RWPE1 (cell line): ENCODE results near the gene UNC79.

Experiments used
- CTCF ChIA-PET: fragments of 350-600 bp; sonication (Branson Sonifier 250); formaldehyde crosslinking; extraction: SDS; loops from one replicate; lab custom pipeline; 2021; lab: Yijun Ruan, JAX
- POLR2A ChIA-PET: fragments of 400-600 bp; formaldehyde crosslinking; extraction: SDS; loops from one replicate; lab custom pipeline; 2020; ENCODE audit warnings: antibody characterized with exemption; ENCODE audit not compliant: low non-redundant PET; lab: Yijun Ruan, JAX
- DNase-seq: peaks from one replicate; pipeline ENCODE4 v3.0.0; 2012; ENCODE audit warnings: low spot score
- H3K27ac ChIP-seq: fragments of 450-650 bp; 2 replicates; pipeline ENCODE4 v1.5.1; 2017
- CTCF ChIP-seq: fragments of 450-650 bp; conservative IDR thresholded peaks from 2 replicates; pipeline ENCODE4 v1.5.1; 2017; ENCODE audit warnings: low read depth, mild to moderate bottlenecking

UNC79 gene

DNA sequence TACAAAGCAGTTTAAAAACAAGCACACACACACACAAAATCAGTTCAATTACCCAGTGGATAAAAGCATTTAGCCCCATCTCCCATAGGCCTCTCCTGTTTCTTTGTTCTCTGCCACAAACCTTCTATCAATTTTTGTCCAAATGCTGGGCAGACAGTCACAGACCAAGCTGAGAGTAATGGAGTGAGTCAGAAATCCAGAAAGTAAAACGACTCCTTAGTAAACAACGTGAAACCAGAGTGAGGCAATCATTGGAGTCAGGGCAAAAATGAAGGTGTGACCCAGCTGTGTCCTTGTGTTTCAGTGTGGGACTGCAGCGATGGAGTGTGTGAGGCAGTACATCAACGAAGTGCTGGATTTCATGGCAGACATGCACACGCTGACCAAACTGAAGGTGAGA lies 255.5 kb downstream of the UNC79 start:
- TF ChIP-seq CTCF: no peak
- no peak for DNase-seq
- no peak overlapping the region for H3K27ac ChIP-seq
- ChIA-PET CTCF (interaction anchor here (0.9 kb wide), 1 partner anchor 34 kb away, joined by 3 read pairs; no protein-coding TSS in a partner anchor), POLR2A (no interaction called here)

DNA sequence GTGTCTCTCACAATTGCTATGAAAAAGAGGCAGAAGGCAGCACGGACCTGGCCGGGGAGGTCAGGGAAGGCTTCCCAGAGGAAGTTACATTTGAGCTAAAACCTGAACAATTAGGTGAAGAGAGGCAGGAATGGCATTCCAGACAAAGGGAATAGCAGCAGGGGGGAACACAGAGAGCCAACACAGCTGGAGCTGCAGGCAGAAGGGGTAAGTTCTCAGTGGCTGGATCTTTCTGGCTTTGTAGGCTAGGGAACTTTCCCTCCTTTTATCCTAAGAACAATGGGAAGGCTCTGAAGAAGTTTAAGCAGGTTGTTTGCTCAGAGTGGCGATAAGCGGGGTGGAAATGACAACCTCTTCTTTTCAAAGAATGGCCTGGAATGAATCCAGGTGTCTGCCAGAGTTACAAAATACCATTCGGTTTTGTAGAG lies 257.5 kb downstream of the UNC79 start:
- POLR2A ChIA-PET: no interaction called here
- no peak overlapping the region for H3K27ac ChIP-seq
- CTCF ChIA-PET: no interaction called here
- no peak for TF ChIP-seq CTCF
- no peak for DNase-seq

DNA sequence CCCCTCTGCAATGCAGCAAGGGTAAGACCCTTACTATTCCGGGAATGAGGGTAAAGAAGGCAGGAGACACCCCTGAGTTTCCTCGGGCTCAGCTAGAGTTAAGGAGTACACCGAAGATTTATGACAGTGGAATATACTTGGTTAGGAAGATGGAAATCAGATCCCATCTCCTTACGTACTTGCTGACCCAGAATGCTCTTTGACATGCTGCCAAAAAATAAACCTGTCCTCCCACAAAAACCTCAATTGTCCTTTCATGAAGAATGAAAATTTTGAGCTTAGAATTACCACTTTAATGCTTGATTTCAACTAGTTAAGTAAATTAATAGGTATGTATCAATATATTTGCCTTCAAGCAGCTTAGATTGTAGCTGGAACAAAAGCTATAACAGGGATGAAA lies 258.1 kb downstream of the UNC79 start:
- CTCF ChIA-PET: no interaction called here
- no peak overlapping the region for H3K27ac ChIP-seq
- DNase-seq: no peak
- POLR2A ChIA-PET: no interaction called here
- no peak for TF ChIP-seq CTCF

- CTCF ChIA-PET: interaction anchor here (1.2 kb wide), 1 partner anchor 10 kb away, joined by 3 read pairs; no protein-coding TSS in a partner anchor
- H3K27ac ChIP-seq: no peak overlapping the region
- no peak for DNase-seq
- TF ChIP-seq CTCF: no peak
- POLR2A ChIA-PET: no interaction called here
These were observed 259.4 kb downstream of the UNC79 start for GRCh38 chr14:93690146-93690545.

DNA sequence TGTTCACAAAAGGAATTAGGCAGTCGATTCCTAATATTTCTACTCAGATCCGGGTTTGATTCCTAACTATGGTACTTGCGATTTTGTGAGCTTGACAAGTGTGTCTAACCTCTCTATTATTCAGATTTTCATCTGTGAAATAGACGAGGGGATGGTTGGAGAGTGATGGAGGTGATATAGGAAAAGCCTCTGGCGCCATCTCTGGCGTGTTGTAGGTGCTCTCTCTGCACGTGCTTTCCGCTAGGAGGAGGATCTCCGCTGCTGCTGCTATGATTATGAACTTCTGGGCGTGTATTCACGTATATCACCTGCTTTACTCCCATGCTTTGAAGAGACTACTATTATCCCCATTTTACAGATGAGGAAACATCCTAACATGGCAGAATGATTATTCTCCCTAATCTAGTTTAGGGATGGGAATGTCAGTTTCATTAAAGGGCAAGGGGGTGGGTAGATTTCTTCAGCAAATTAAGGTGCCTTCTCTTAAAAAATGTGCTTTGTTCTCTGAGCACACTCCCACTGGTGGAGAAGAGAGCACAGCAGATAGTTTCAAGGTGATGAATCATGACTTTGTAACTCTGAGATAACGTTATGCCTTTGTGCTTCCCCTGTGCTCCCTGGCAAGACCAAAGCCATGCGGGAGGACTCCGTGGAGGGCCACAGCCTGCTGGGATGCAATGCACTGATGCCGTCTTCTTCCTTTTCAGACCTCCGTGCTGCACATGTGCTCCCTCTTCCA lies 260.5 kb downstream of the UNC79 start:
- TF ChIP-seq CTCF: no peak
- POLR2A ChIA-PET: no interaction called here
- DNase-seq: no peak
- no peak overlapping the region for H3K27ac ChIP-seq
- CTCF ChIA-PET: interaction anchor here (1.2 kb wide), 1 partner anchor 11 kb away, joined by 3 read pairs; no protein-coding TSS in a partner anchor

- POLR2A ChIA-PET: no interaction called here
- no peak overlapping the region for H3K27ac ChIP-seq
These were observed 263.2 kb downstream of the UNC79 start for GRCh38 chr14:93693914-93694313.

More at GRCh38 chr14:93693914-93694313, 263.2 kb downstream of the UNC79 start:
- no peak for DNase-seq
- no peak for TF ChIP-seq CTCF
- CTCF ChIA-PET: no interaction called here
